WTC11 (cell line): ENCODE results near the gene ITPR1. TPM values are rescaled to one million over a fixed set of nuclear protein-coding genes. Genes with fewer than 3 reads are reported as not detected.

Source experiments
- ATAC-seq: fragments of 200-7000 bp; cut with Tn5 transposase; 2 replicates; pipeline ENCODE4 v1.10.0; 2021; ENCODE audit warnings: mild to moderate bottlenecking, moderate library complexity
- CTCF ChIA-PET: fragments of 300-600 bp; sonication (Branson Sonifier 250); formaldehyde crosslinking; loops from one replicate; lab custom pipeline; 2021; ENCODE audit warnings: antibody characterized with exemption; lab: Charles Lee
- POLR2A ChIA-PET: fragments of 350-600 bp; sonication (Branson Sonifier 250); formaldehyde crosslinking; loops from one replicate; lab custom pipeline; 2021; ENCODE audit warnings: antibody characterized with exemption; lab: Charles Lee
- DNase-seq: peaks from one replicate; pipeline ENCODE4 v3.0.0; 2021; ENCODE audit warnings: low spot score
- H3K27ac Mint-ChIP-seq: 2 replicates; pipeline ENCODE4 v1.8.0; 2021; ENCODE audit warnings: mixed read lengths
- H3K27me3 Mint-ChIP-seq: 2 replicates; pipeline ENCODE4 v1.8.0; 2021; ENCODE audit warnings: low read depth, mild to moderate bottlenecking, moderate library complexity, mixed read lengths
- H3K36me3 Mint-ChIP-seq: 2 replicates; pipeline ENCODE4 v1.8.0; 2021; ENCODE audit warnings: mixed read lengths
- H3K4me1 Mint-ChIP-seq: 2 replicates; pipeline ENCODE4 v1.8.0; 2022; ENCODE audit warnings: mixed read lengths
- H3K4me3 Mint-ChIP-seq: 2 replicates; pipeline ENCODE4 v1.8.0; 2021; ENCODE audit warnings: mild to moderate bottlenecking, moderate library complexity, mixed read lengths
- H3K9me3 Mint-ChIP-seq: 2 replicates; pipeline ENCODE4 v1.8.0; 2021; ENCODE audit warnings: mixed read lengths
- CREM ChIP-seq: sonication (generic); formaldehyde crosslinking; IDR thresholded peaks from 2 replicates; pipeline ENCODE4 v1.8.1; 2022; ENCODE audit warnings: mild to moderate bottlenecking, missing genetic modification reagents, moderate library complexity
- ELF4 ChIP-seq: sonication (generic); formaldehyde crosslinking; IDR thresholded peaks from 2 replicates; pipeline ENCODE4 v1.8.1; 2022; ENCODE audit warnings: low read depth, mild to moderate bottlenecking, moderate library complexity, missing genetic modification reagents
- GABPB1 ChIP-seq: sonication (generic); formaldehyde crosslinking; IDR thresholded peaks from 2 replicates; pipeline ENCODE4 v1.8.1; 2023; ENCODE audit warnings: mild to moderate bottlenecking, missing genetic modification reagents
- HMGA2 ChIP-seq: fragments of 250-450 bp; sonication (Bioruptor Pico); IDR thresholded peaks from 2 replicates; pipeline ENCODE4 v1.4.0; 2021; ENCODE audit warnings: mild to moderate bottlenecking, moderate library complexity
- MXD4 ChIP-seq: fragments of 250-450 bp; sonication (Bioruptor Pico); IDR thresholded peaks from 2 replicates; pipeline ENCODE4 v1.8.0; 2021; ENCODE audit warnings: mild to moderate bottlenecking, moderate library complexity, borderline replicate concordance
- SOX15 ChIP-seq: fragments of 250-450 bp; sonication (Bioruptor Pico); IDR thresholded peaks from 2 replicates; pipeline ENCODE4 v1.9.0; 2021; ENCODE audit warnings: mild to moderate bottlenecking
- TCF7 ChIP-seq: sonication (generic); formaldehyde crosslinking; IDR thresholded peaks from 2 replicates; pipeline ENCODE4 v1.8.0; 2022; ENCODE audit warnings: mild to moderate bottlenecking, low read depth, missing genetic modification reagents, moderate library complexity
- TEAD1 ChIP-seq: sonication (generic); formaldehyde crosslinking; IDR thresholded peaks from 2 replicates; pipeline ENCODE4 v1.8.0; 2022; ENCODE audit warnings: mild to moderate bottlenecking, missing genetic modification reagents
- TP53 ChIP-seq: sonication (generic); formaldehyde crosslinking; IDR thresholded peaks from 2 replicates; pipeline ENCODE4 v1.8.1; 2023; ENCODE audit warnings: mild to moderate bottlenecking, missing genetic modification reagents
- ZBTB21 ChIP-seq: sonication (generic); formaldehyde crosslinking; IDR thresholded peaks from 2 replicates; pipeline ENCODE4 v1.8.1; 2023; ENCODE audit warnings: mild to moderate bottlenecking, missing genetic modification reagents, borderline replicate concordance
- ZNF671 ChIP-seq: fragments of 250-450 bp; sonication (Bioruptor Pico); IDR thresholded peaks from 2 replicates; pipeline ENCODE4 v1.8.0; 2021; ENCODE audit warnings: mild to moderate bottlenecking
- ZSCAN18 ChIP-seq: fragments of 250-450 bp; sonication (Bioruptor Pico); IDR thresholded peaks from 2 replicates; pipeline ENCODE4 v2.1.2; 2022; ENCODE audit warnings: mild to moderate bottlenecking, moderate library complexity
- total RNA-seq: library from RNA; stranded (reverse); gene quantifications from 3 replicates; pipeline ENCODE4 v1.2.3, GENCODE V29; 2021
- TF ChIP-seq, protein P1 (sequence below): sonication (generic); formaldehyde crosslinking; IDR thresholded peaks from 2 replicates; pipeline ENCODE4 v1.8.1; 2022; ENCODE audit warnings: missing genetic modification reagents, borderline replicate concordance
- TF ChIP-seq, protein P2 (sequence below): sonication (generic); formaldehyde crosslinking; IDR thresholded peaks from 2 replicates; pipeline ENCODE4 v1.8.1; 2023; ENCODE audit warnings: mild to moderate bottlenecking, missing genetic modification reagents, borderline replicate concordance
- TF ChIP-seq, protein P3 (sequence below): sonication (generic); formaldehyde crosslinking; conservative IDR thresholded peaks from 2 replicates; pipeline ENCODE4 v1.8.1; 2023; ENCODE audit warnings: mild to moderate bottlenecking, low read depth, missing genetic modification reagents, moderate library complexity
- TF ChIP-seq, protein P4 (sequence below): fragments of 200-600 bp; IDR thresholded peaks from 2 replicates; pipeline ENCODE4 v1.8.0; 2022; ENCODE audit warnings: antibody characterized with exemption

Gene ITPR1
- total RNA-seq, 1 experiment from 2014 or later, result 11.8 TPM

DNA sequence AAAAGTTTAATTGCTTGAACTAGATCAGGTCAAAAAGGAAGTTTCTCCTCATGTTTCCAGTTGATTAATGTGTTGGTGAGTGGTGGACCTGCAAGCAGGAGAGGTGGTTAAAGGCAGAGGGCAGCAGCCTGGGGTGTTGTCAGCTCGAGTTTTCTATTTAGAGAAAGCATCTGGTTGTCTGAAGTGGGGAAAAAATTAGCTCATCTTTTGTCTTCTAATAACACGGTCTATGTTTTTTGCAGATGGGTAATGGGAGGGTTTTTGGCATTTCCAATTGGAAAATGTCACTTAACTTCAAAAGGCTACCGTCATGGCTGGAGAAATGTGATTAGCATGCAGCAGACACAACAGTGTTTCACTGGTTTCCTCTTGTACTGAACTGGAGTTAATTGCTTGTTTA lies 122.6 kb downstream of the ITPR1 start:
- POLR2A ChIA-PET, result no interaction called here
- TF ChIP-seq HMGA2, result no peak
- no peak for TF ChIP-seq GABPB1 (CRISPR knock-in tag)
- no peak for TF ChIP-seq TCF7 (CRISPR knock-in tag)
- TF ChIP-seq, protein P1, sequence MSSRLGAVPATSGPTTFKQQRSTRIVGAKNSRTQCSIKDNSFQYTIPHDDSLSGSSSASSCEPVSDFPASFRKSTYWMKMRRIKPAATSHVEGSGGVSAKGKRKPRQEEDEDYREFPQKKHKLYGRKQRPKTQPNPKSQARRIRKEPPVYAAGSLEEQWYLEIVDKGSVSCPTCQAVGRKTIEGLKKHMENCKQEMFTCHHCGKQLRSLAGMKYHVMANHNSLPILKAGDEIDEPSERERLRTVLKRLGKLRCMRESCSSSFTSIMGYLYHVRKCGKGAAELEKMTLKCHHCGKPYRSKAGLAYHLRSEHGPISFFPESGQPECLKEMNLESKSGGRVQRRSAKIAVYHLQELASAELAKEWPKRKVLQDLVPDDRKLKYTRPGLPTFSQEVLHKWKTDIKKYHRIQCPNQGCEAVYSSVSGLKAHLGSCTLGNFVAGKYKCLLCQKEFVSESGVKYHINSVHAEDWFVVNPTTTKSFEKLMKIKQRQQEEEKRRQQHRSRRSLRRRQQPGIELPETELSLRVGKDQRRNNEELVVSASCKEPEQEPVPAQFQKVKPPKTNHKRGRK (CRISPR knock-in tag), result no peak
- TF ChIP-seq TEAD1 (CRISPR knock-in tag), result no peak
- no peak for TF ChIP-seq SOX15 (CRISPR knock-in tag)
- TF ChIP-seq, protein P2, sequence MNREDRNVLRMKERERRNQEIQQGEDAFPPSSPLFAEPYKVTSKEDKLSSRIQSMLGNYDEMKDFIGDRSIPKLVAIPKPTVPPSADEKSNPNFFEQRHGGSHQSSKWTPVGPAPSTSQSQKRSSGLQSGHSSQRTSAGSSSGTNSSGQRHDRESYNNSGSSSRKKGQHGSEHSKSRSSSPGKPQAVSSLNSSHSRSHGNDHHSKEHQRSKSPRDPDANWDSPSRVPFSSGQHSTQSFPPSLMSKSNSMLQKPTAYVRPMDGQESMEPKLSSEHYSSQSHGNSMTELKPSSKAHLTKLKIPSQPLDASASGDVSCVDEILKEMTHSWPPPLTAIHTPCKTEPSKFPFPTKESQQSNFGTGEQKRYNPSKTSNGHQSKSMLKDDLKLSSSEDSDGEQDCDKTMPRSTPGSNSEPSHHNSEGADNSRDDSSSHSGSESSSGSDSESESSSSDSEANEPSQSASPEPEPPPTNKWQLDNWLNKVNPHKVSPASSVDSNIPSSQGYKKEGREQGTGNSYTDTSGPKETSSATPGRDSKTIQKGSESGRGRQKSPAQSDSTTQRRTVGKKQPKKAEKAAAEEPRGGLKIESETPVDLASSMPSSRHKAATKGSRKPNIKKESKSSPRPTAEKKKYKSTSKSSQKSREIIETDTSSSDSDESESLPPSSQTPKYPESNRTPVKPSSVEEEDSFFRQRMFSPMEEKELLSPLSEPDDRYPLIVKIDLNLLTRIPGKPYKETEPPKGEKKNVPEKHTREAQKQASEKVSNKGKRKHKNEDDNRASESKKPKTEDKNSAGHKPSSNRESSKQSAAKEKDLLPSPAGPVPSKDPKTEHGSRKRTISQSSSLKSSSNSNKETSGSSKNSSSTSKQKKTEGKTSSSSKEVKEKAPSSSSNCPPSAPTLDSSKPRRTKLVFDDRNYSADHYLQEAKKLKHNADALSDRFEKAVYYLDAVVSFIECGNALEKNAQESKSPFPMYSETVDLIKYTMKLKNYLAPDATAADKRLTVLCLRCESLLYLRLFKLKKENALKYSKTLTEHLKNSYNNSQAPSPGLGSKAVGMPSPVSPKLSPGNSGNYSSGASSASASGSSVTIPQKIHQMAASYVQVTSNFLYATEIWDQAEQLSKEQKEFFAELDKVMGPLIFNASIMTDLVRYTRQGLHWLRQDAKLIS, result no peak
- TF ChIP-seq ZNF671 (CRISPR knock-in tag), result no peak
- TF ChIP-seq CREM, result no peak
- TF ChIP-seq, protein P3, sequence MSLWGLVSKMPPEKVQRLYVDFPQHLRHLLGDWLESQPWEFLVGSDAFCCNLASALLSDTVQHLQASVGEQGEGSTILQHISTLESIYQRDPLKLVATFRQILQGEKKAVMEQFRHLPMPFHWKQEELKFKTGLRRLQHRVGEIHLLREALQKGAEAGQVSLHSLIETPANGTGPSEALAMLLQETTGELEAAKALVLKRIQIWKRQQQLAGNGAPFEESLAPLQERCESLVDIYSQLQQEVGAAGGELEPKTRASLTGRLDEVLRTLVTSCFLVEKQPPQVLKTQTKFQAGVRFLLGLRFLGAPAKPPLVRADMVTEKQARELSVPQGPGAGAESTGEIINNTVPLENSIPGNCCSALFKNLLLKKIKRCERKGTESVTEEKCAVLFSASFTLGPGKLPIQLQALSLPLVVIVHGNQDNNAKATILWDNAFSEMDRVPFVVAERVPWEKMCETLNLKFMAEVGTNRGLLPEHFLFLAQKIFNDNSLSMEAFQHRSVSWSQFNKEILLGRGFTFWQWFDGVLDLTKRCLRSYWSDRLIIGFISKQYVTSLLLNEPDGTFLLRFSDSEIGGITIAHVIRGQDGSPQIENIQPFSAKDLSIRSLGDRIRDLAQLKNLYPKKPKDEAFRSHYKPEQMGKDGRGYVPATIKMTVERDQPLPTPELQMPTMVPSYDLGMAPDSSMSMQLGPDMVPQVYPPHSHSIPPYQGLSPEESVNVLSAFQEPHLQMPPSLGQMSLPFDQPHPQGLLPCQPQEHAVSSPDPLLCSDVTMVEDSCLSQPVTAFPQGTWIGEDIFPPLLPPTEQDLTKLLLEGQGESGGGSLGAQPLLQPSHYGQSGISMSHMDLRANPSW (CRISPR knock-in tag), result no peak
- TF ChIP-seq ZSCAN18, result no peak
- TF ChIP-seq, protein P4, sequence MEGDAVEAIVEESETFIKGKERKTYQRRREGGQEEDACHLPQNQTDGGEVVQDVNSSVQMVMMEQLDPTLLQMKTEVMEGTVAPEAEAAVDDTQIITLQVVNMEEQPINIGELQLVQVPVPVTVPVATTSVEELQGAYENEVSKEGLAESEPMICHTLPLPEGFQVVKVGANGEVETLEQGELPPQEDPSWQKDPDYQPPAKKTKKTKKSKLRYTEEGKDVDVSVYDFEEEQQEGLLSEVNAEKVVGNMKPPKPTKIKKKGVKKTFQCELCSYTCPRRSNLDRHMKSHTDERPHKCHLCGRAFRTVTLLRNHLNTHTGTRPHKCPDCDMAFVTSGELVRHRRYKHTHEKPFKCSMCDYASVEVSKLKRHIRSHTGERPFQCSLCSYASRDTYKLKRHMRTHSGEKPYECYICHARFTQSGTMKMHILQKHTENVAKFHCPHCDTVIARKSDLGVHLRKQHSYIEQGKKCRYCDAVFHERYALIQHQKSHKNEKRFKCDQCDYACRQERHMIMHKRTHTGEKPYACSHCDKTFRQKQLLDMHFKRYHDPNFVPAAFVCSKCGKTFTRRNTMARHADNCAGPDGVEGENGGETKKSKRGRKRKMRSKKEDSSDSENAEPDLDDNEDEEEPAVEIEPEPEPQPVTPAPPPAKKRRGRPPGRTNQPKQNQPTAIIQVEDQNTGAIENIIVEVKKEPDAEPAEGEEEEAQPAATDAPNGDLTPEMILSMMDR, result no peak
- no peak for TF ChIP-seq ZBTB21 (CRISPR knock-in tag)
- TF ChIP-seq, all 79 proteins: peak for 0
- Mint-ChIP-seq H3K27me3 (no peaks in the 10 kb centered on the region), H3K9me3 (peaks cover under 1% of the 10 kb centered on the region), H3K36me3 (no peaks in the 10 kb centered on the region), H3K4me3 (no peak overlapping the region), H3K4me1 (0 out of 2 replicates have a peak, but pooled peaks cover 2% of the 10 kb centered on the region), H3K27ac (no peak overlapping the region)
- CTCF ChIA-PET, result interaction anchor here (0.7 kb wide), 1 partner anchor 18 kb away, joined by 3 read pairs; no protein-coding TSS in a partner anchor
- ATAC-seq, result no peak
- no peak for DNase-seq

DNA sequence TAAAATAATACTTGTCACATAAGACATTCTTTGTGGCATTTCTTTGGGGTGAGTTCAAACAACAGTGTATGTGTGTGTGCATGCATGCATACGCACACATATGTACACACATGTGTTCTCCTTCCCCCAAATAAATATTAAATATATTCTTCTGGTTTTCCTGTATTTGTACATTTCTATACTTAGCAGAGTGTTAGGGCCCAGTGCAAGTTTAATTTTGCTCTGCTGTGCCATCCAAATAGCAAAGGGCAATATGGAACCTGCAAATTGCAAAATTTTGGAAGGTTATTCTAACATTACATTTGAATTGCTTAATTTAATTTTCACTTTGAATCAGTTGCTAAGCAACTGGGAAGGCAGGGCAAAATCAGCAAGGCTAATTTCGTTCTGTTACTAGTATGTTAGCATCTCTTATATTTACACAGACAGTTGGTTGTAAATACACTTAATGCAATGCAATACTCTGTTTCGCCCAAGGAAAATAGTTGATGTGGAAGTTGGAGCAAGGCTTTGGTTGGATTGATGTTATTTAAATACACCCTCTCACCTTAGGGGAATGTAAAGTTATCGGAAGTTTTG lies 130.4 kb downstream of the ITPR1 start:
- Mint-ChIP-seq H3K36me3 (peaks cover 2% of the 10 kb centered on the region; the same call in 1 of the 2 replicates), H3K27ac (no peak overlapping the region), H3K27me3 (no peaks in the 10 kb centered on the region), H3K4me3 (no peak overlapping the region), H3K9me3 (peaks cover 13% of the 10 kb centered on the region), H3K4me1 (no peaks in the 10 kb centered on the region)
- TF ChIP-seq ELF4 (CRISPR knock-in tag) (no peak), TP53 (no peak), MXD4 (no peak)
- CTCF ChIA-PET, result interaction anchor here (0.8 kb wide), 1 partner anchor 10 kb away, joined by 3 read pairs; no protein-coding TSS in a partner anchor
- POLR2A ChIA-PET, result interaction anchor here (1.0 kb wide), 1 partner anchor 131 kb away, joined by 3 read pairs; the partner anchor contains the start of gene ITPR1
- no peak for ATAC-seq
- no peak for DNase-seq
